ENCODE data around the gene XYLT1. TPM values are rescaled to one million over a fixed set of nuclear protein-coding genes. Genes with fewer than 3 reads are reported as not detected.

Gene XYLT1
- total RNA-seq, 1 donor from 2014 or later = 1.4 TPM

DNA sequence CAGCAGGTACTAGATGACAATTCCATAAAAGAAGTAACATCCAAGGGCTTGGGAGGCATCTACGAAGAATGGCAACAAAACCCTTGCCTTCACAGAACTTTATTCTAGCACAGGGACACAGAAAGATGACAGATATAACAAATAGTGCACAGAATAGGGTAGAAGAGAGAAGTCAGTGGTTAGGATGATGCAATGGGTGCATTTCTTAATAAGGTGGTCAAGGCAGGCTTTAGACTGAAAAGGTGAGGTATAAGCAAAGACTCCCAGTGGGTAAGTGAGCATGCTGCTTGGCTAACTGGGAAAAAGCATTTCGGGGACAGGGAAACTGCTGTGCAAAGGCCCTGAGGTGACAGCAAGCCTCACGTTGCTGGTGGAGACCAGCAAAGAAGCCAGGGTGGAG is 175.9 kb downstream of the XYLT1 start:
- no peak for DNase-seq (ENCODE audit: low read depth)

DNA sequence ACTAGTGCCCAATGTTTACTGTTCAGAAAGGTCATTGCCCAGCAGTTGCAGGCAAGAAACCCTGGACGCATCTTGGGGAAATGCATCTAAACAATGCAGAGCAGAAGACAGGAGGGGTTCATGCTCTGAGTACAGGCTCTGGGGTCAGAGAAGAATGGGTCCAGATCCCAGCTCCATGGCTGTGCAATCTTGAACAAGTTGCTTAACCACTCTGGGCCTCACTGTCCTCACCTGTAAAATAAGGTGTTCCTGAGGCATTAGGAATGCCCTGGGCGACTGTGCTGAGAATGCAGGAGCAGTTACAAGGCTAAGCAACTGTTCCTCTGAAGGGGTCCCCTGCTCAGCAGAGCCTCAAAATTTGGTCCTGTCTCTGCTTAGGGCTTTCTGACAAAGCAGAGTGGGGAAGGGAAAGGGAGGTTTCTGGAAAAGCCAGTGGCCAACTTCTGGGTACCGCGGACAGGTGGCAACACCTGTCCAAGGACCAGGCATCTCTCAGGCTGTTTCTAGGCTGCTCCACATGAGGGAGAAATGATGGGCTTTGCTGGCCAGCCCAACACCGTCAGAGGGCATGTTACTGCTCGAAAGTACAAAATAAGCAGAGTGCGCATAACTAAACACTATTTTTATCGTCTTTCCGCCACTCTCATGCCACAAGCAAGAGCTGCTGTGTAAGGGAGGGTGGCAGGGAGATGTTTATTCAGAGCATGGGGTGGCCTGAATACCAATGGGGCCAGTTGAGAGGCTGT is 176.8 kb downstream of the XYLT1 start:
- no peak for DNase-seq (ENCODE audit: low read depth)

DNA sequence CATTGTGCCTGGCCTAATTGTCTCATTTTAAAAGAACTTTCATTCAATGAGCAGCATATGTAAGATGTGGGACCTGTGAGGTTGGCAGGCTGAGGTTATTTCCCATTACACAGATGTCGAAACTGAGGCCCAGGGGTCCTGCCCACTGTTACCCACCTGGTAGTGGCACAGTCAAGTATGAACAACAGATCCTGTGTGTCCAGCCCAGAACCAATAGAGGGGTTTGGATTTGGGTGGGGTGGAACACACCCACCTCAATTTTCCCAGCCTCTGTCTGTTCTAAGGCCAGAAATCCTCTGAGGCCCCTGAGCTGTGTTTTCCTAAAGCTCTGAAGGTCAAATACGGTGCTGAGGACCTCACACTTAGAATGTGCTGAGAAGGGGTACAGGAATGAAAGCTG is 179.5 kb downstream of the XYLT1 start:
- no peak for DNase-seq (ENCODE audit: low read depth)

DNA sequence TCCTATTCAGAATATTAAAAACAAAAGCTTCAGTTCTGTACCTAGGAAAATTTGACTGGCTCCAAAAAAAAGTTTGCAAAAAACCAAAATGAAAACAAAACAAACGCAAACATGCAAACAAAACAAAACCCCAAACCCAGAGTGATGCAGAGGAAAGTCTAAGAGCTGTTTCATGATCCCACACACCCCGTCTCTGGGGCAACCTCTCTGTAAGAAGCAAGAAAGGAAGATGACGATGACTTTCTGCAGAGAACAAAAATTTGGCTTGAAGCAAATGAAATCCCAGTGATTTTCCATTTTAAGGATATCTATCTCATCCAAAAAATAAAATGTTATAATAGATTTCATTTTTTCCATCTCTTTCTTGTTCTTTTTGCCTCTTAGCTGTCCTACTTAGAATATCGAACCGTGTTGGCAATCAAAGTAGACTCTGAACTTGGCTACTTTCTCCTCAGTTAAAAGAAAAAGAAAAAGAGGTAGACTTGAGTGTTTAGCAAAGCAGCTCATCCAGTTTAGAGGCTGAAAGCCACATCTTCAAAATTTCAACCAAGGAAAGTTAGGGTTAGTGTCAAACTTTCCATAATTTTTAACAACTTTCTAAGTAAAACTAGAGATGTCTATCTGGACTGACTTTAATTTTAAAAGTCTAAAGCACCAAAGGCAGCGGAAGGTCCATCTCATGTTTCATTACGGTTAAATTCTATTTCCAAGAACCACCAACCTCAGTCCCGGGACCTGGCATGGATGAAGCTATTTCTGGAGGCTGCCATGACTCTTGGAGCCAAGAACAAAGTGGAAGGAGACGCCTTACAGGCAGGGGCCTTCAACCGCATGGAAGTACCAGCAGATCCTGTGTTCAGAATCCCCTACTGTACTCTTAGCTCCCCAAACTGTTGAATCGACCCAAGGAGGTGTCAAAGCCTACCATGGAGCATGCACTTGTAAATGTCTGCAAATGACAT is 180.8 kb downstream of the XYLT1 start:
- peak; percentile 11 for DNase-seq (ENCODE audit: low read depth)

DNA sequence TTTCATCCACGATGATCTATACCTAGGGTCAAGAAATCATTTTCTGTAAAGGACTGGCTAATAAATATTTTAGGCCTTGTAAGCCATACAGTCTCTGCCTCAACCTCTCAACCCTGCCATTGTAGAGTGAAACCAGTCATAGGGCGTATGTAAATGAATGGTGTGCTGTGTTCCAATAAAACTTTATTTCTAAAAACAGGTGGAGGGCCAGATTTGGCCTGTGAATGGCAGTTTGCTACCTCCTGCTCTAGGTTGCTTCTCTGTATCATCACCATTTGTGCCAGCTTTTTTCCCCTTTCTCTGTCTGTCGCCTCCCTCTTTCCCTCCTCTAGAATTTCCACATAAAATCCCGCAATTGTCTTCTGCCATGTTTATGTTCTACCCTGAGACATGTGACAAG is 181.7 kb downstream of the XYLT1 start:
- DNase-seq (ENCODE audit: low read depth) = no peak

DNA sequence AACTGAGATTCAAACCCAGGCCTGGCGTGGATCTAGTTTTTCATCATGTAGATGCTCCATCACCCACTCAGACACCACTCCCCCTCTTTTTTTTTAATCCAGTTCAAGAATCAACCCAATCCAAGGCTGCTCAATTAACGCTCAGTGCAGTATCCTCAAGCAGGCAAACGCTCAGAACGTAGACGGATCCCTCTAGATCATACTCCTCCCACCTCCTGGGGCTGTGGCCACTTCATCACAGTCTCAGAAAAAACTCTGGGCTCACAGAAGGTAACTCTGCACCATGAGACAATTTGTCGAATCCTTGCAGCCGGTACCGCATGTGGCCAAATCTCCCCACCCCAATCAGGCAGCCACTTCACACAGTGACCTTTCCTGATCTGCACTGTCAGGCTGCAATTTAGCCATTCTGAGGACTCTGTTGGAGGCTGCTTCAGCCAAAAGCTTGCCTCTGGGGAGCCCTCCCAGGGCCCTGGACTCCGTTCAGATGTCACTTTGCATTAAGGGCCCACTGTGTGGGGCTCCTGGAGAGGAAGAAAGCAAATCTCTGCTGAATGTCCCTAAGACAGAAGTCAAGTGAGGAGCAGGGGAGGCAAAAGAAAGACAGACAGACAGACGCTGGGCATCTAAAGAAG is 183.5 kb downstream of the XYLT1 start:
- DNase-seq (ENCODE audit: low read depth) = no peak

DNA sequence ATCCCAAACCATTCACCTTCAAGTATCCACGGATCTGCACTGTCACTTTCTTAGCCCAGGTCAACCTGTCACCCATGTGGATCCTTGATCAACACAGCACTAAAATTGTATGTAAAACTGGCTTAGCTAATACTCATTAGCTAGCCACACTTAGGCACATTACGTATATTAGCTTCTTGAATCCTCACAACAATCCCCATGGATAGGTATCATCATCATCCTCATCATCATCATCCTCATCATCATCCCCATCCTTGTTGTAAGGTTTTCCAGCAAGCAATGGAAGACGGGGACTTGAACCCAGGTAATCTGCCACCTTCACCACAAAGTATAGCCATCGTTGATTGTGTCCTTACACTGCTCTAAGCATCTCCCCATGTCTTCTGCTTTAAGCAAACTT is 184.3 kb downstream of the XYLT1 start:
- DNase-seq (ENCODE audit: low read depth) = no peak

DNA sequence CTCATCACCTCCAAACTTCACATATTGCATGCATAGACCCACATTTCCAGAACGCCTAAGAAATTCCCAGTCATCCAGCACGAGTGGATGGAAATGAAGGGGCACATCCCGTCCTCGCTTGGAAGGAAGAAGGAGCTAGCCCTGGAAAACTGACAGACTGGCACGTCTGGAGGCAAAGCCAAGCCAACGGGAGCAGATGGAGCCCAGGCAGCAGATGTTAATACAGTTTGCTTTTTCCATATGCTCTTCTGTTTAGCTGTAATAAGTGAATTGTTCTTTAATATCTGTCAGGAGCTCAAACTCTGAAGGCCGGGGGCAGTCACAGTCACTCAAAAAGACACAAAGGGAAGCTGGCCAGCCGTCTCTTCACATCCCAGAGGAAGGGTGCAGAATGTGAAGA is 187.7 kb downstream of the XYLT1 start:
- no peak for DNase-seq (ENCODE audit: low read depth)

DNA sequence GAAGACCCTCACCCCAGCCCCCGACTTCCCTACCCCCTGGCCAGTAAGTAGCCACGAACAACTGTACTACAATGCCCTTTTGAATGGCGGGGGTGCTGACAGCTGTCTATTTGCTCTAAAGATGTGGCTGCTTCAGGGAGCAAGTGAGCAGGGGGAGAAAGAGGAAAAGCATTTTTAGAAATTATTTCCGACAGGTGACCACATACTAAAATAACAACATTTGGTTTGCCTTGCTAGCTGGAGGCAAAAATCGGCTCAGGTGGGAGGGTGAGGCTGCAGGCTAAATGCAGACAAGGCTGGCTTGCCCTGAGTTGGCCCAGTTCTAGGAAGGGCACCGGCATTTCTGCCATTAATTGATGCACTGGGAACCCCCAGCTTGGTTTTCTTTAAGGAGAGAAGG is 188.5 kb downstream of the XYLT1 start:
- DNase-seq (ENCODE audit: low read depth) = no peak

DNA sequence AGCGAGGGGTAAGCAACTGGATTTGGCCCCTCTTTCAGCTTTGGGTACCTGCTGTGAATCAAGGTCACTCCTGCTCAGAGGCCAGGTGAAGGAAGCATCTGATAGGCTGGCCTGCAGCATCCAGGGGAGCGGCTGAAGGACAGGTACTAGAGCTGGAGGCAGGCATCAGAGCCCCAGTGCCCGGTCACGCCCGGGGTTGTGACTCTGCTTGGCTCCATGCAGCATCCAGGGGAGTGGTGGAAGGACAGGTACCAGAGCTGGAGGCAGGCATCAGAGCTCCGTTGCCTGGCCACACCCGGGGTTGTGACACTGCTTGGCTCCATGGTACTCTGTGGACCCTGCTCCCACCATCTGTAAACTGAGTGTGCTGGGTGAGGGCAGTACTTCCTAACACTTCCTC is 189.7 kb downstream of the XYLT1 start:
- no peak for DNase-seq (ENCODE audit: low read depth)

DNA sequence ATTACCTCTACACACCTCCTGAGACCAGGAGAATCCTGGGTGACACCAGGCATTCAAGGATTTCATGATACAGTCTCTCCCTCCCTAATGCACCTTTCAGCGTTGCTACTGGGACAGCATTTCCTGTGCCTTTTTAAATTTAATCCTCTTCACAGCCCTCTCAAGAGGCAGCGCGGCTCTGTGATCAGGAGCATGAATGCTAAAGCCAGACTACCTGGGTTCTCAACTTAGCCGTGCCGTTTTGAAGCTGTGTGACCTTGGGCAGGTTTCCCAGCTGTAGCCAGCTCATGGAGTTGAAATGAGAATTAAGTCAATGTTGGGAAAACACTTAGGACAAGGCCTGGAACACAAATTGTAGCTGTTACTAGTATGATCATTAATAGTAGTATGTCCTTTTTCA is 191.8 kb downstream of the XYLT1 start:
- DNase-seq (ENCODE audit: low read depth) = no peak

DNA sequence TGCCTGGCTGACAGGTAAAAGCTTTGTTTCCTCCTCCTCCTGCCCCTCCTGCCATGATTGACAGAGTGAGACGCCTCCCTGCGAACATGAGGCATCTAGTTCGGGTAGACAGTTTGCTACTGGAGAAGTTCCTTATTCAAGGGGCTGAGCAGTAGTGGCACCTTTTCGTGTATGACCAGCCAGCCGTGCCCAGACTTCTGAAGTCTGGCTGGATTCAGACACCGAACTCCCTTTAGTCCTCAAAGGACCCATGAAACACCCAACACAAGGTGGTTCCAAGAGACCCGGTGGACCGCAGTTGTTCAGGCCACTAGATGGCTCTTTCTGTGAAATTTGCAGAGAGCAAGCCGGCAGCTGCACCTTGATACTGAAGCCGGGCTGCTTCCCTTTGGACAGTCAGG is 192.8 kb downstream of the XYLT1 start:
- peak; percentile 7 for DNase-seq (ENCODE audit: low read depth)

DNA sequence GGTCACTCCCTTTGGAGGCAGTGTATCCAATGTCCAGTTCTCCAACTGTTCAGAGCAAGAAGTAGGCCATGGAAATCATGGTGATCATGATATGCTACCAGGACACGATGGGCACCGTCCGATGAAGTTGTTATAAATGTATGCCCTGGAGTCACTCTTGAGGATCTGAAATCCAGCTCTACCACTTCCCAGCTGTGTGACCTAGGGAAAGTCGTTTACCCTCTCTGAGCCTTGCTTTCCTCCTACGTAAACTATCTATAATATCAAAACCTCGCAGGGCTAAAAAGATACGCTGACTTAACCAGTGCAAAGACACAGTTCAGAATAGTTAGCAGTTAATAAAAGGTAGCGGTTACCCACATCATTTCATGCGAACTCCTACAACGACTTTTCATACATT is 194.2 kb downstream of the XYLT1 start:
- no peak for DNase-seq (ENCODE audit: low read depth)

DNA sequence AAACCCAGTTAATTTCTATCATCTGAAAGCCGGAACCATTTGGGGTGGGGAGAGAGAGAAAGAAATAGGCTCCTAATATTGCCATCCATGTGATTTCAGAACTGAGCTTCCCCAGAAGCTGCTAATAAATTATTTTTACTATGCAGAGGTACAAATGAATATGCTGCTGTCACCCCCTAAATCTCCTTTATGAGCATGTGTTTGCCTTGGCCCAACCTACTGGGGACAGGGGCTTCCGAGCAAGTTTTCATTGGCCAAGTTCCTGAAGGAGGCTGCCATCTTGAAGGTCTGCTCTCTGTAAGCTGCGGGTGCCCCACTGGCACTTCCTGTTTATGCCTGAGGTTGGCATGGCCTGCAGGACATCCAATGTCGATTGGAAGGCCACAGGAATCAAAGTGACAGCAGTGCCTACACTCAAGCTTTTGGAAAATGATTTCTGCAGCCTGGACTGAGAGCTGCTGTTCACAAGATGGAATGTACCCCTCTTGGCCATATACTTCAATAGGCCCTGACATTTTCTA is 194.7 kb downstream of the XYLT1 start:
- no peak for DNase-seq (ENCODE audit: low read depth)

DNA sequence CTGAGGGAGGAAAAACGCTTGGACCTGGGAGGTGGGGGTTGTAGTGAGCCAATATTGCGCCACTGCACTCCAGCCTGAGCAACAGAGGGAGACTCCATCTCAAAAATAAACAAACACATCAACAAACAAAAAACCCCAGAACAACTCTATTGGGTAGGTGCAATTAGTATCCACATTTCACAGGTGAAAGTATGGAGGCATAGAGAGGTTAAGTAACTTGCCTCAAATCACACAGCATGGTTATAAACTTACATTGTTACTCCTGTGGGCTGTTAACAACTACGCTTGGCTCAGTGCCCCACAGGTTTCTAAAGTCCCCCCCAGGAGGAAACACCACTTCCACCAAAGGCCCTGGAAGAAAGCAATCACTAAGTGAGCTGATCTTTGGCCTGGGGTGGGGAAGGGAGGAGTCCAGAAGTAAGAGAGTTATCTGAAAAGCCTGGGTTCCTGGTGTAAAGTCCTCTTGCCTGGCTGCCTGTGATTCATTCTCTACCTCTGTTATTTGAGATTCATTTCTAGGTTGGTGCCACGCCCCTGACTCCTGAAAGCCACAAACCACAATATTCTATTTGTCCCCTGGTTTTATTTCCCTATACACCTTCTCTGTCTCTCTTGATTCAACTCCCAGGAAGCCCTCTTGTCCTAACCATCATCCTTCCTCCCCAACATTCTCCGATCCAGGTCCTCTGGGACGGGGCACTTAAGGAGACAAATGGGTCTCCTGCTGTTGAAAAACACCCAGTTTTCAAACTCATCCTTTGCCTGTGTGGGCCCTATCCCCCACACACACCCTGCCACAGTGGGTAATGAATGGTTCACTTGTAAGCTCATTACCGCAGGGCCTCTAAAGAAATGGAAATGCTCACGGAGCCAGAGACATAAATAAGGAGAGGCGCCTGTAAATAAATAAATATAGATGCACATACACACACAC is 195.4 kb downstream of the XYLT1 start:
- DNase-seq (ENCODE audit: low read depth) = no peak

DNA sequence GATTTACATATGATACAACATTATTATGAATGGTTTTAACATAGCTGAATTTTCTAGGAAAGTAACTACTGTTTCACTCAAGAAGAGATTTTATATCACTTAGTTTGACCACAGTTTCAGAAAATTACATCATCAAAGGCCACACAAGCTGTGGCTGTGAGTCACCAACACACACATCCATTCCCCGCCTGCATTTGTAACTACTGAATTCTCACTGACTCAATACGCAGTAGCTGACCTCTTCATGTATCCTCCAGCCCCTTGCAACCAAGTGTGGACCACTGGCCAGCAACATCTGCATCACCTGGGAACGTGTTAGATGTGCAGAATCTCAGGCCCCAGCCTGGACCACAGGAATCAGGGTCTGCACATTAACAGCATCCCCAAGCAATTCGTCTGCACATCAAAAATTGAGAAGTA is 197.6 kb downstream of the XYLT1 start:
- peak; percentile 55 for DNase-seq (ENCODE audit: low read depth)

DNA sequence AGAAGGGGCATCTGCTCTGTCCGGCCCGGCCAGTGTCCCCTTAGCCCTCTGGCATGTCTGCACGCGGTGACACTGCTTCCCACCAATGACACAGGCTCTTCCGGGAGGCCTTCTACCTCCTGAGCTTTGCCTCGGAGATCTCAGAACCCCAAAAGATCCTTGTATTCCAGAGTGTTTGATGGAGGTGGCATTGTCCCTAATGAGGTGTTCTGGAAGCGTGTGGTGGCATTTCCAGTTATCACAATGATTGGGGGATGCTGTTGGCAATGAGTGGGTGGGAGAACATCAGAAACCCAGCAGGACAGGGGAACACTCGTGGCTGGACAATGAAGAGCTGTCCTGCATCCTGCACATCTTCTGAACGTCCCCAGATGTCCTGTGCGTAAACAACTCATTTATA is 198.0 kb downstream of the XYLT1 start:
- no peak for DNase-seq (ENCODE audit: low read depth)

DNA sequence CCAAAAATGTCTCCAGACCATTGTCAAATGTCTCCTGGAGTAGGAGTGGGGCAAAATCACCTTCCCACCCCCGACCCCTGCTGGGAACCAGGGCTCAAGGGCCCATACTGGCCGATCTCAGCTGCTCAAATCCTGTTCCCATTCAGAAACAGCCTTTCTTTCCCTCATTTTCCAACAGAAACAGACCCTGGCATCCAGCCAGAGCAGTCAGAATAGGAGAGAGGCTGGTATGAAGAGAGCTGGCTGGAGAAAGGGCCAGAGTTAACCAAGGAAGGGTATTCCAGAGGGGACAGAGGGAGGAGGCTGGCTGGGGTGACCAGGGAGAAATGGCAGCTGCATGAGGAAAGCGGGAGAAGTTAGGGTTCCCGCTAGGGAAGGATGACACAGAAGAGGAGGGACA is 199.1 kb downstream of the XYLT1 start:
- peak; percentile 19 for DNase-seq (ENCODE audit: low read depth)

DNA sequence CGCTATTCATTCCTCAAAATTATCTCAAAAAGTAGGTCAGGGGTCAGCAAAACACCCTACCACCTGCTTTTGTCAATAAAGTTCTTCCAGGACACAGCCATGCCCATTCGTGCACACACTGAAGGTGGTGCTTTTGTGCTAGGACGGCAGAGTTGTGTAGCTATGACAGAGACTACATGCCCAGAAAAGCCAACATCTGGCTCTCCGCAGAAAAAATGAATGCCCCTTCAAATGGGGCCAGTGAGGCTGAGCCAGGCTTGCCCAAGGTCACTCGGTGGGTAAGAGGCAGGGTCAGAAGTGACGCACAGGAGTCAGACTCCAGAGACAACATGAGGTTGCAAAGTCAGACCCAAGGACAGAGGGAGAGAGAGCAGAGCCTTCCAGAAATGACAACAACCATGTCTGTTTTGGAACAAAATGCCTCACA is 200.1 kb downstream of the XYLT1 start:
- peak; percentile 22 for DNase-seq (ENCODE audit: low read depth)

DNA sequence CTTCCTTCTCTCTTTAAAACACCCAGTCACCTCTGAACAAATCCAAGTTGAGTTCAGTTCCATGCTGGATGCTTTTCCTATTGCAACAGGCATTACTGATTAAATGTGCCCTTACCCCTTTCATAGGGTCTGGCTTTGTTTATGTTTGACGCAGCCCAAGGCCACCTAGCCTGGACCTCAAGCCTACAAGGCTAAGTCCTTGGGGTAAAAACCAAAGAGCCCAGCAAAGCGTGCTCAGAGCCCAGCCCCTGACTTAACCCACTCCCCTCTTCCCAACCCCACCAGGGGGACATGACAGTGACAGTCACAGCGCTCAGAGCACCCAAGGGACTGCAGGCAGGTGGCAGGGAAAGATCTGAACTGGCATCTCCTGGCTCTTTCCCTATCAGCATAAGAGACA is 200.6 kb downstream of the XYLT1 start:
- DNase-seq (ENCODE audit: low read depth) = no peak

DNA sequence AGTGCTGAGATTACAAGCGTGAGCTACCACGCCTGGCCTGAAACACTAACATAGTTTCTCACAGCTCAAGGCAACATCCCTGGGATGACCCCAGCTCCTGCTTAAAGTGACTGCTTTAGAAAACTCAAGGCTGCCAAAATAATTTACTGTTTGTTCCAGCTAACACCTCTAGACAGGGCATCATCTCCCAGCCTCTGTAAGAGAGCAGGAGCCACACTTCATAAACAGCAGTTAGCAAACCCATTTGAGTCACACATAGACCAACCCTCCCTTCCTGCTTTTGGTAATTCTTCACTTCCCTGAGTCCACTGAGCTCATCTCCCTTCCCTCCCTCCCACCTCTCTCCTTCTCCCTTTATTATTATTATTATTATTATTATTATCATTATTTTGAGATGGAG is 201.3 kb downstream of the XYLT1 start:
- no peak for DNase-seq (ENCODE audit: low read depth)

All from myocyte (in vitro differentiated cells).